Fibroblast of lung (primary cell): ENCODE measurements around the gene RNASE1. TPM values are rescaled to one million over a fixed set of nuclear protein-coding genes. Genes with fewer than 3 reads are reported as not detected.
"Not testable (repeated sequence)": the region's sequence is repeated elsewhere in the genome, so short reads cannot be mapped to it uniquely, and the experiment has no call there.

Source experiments
- DNase-seq, 2 donors: peaks; one replicate each; pipeline versions ENCODE4 v3.0.0 to v3.0.0-alpha.2; 2010; ENCODE audit warnings: low read depth in 2 of 2
- H2AFZ ChIP-seq: 2 replicates; pipeline ENCODE4 v1.5.1; 2012; ENCODE audit warnings: low read length, control low read depth, inconsistent platforms
- H3K27ac ChIP-seq: 2 replicates; pipeline ENCODE4 v1.5.1; 2011; ENCODE audit warnings: low read length, control low read depth; ENCODE audit not compliant: insufficient read depth
- H3K27me3 ChIP-seq: 2 replicates; pipeline ENCODE4 v1.5.1; 2011; ENCODE audit warnings: mild to moderate bottlenecking, low read length; ENCODE audit not compliant: control insufficient read depth, insufficient read depth
- H3K36me3 ChIP-seq: 2 replicates; pipeline ENCODE4 v1.5.1; 2011; ENCODE audit warnings: low read length; ENCODE audit not compliant: control insufficient read depth, insufficient read depth
- H3K4me1 ChIP-seq: 2 replicates; pipeline ENCODE4 v1.5.1; 2011; ENCODE audit warnings: low read length; ENCODE audit not compliant: control insufficient read depth, insufficient read depth; ENCODE audit errors: extremely low read depth
- H3K4me2 ChIP-seq: 2 replicates; pipeline ENCODE4 v1.5.1; 2011; ENCODE audit warnings: low read length, control low read depth; ENCODE audit not compliant: insufficient read depth; ENCODE audit errors: extremely low read depth
- H3K4me3 ChIP-seq, 4 experiments: fragments of 200-600 bp in 1 of 4; sonication (generic) in 1 of 4; replicated peaks in 1 of 4; 2 replicates each; pipeline ENCODE4 v1.5.1; 2011 to 2016; ENCODE audit warnings: low read length in 4 of 4, low read depth in 3 of 4, mild to moderate bottlenecking in 3 of 4, control low read depth in 2 of 4, inconsistent platforms in 1 of 4, mixed read lengths in 1 of 4; ENCODE audit not compliant: insufficient read depth in 1 of 4; ENCODE audit errors: control extremely low read depth in 1 of 4
- H3K79me2 ChIP-seq: 2 replicates; pipeline ENCODE4 v1.5.1; 2012; ENCODE audit warnings: mild to moderate bottlenecking, low read length, inconsistent platforms; ENCODE audit not compliant: control insufficient read depth, insufficient read depth
- H3K9ac ChIP-seq: 2 replicates; pipeline ENCODE4 v1.5.1; 2011; ENCODE audit warnings: mild to moderate bottlenecking, low read length, control low read depth; ENCODE audit not compliant: insufficient read depth
- H3K9me3 ChIP-seq: 2 replicates; pipeline ENCODE4 v1.5.1; 2012; ENCODE audit warnings: low read depth, low read length; ENCODE audit not compliant: control insufficient read depth, insufficient read depth
- H4K20me1 ChIP-seq: 2 replicates; pipeline ENCODE4 v1.5.1; 2011; ENCODE audit warnings: low read length; ENCODE audit not compliant: control insufficient read depth, insufficient read depth; ENCODE audit errors: extremely low read depth
- CTCF ChIP-seq, 2 donors: IDR thresholded peaks in 1 of 2; conservative IDR thresholded peaks in 1 of 2; 1 replicate in 1 of 2; 2 replicates in 1 of 2; pipeline ENCODE4 v1.5.1; 2011 to 2012; ENCODE audit warnings: low read length in 2 of 2, control low read depth in 1 of 2, inconsistent platforms in 1 of 2, low read depth in 1 of 2, mild to moderate bottlenecking in 1 of 2
- EZH2 ChIP-seq: IDR thresholded peaks from 2 replicates; pipeline ENCODE4 v1.5.1; 2012; ENCODE audit warnings: low read length, control low read depth, mild to moderate bottlenecking; ENCODE audit errors: missing control alignments
- polyA plus RNA-seq, 2 donors: library from polyadenylated mRNA; depleted of rRNA in 1 of 2; stranded (reverse) in 1 of 2; unstranded in 1 of 2; fragments of >200 nt; gene quantifications; 2 replicates each; pipeline ENCODE4 v1.2.1, GENCODE V29; 2011 to 2012; ENCODE audit warnings: missing spikeins in 1 of 2
- total RNA-seq: library from RNA; depleted of rRNA; stranded (reverse); fragments of >200 nt; gene quantifications from 2 replicates; pipeline ENCODE4 v1.2.1, GENCODE V29; 2014

Gene RNASE1
- total and polyA plus RNA-seq, 2 donors (not counting 1 experiment from before 2014, with no cell fraction given): not detected

GRCh38 chr14:20760950-20761349 is 41.7 kb downstream of the RNASE1 start:
- H3K27me3 ChIP-seq: no peaks in the 10 kb centered on the region
- DNase-seq: no peak
- no peaks in the 10 kb centered on the region for H3K36me3 ChIP-seq
- H3K9me3 ChIP-seq: no peaks in the 10 kb centered on the region
- TF ChIP-seq CTCF (conservative IDR thresholded peaks at IDR 0.05 in 1 of 2, IDR thresholded peaks at IDR 0.05 in 1 of 2; ENCODE audit: low read depth in 1 of 2, low read length in 2 of 2): no peak
- TF ChIP-seq EZH2: no peak
- no peak overlapping the region for H3K27ac ChIP-seq
- no peak overlapping the region for H2AFZ ChIP-seq
- H4K20me1 ChIP-seq: no peaks in the 10 kb centered on the region
- H3K79me2 ChIP-seq: no peaks in the 10 kb centered on the region
- H3K4me1 ChIP-seq: no peaks in the 10 kb centered on the region
- H3K4me3 ChIP-seq: no peak overlapping the region
- H3K4me2 ChIP-seq: no peak overlapping the region
- H3K9ac ChIP-seq: no peak overlapping the region

DNA sequence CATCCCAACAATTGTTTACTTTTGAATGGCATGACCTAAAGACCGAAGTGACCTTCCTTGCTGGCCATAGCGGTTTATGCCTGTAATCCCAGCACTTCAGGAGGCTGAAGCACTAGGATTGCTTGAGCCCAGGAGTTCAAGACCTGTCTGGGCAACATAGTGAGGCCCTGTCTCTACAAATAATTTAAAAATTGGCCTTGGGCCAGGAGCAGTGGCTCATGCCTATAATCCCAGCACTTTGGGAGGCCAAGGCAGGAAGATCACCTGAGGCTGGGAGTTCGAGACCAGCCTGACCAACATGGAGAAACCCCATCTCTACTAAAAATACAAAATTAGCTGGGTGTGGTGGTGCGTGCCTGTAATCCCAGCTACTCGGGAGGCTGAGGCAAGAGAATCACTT is 43.2 kb downstream of the RNASE1 start:
- not testable (repeated sequence) for H3K27ac ChIP-seq, H2AFZ ChIP-seq, H4K20me1 ChIP-seq, H3K4me2 ChIP-seq, H3K4me1 ChIP-seq, H3K9me3 ChIP-seq, H3K27me3 ChIP-seq, H3K36me3 ChIP-seq, H3K4me3 ChIP-seq, H3K9ac ChIP-seq, DNase-seq, H3K79me2 ChIP-seq

GRCh38 chr14:20757965-20758364 is 44.7 kb downstream of the RNASE1 start:
- H3K4me3 ChIP-seq: no peak overlapping the region
- H3K9me3 ChIP-seq: no peaks in the 10 kb centered on the region
- H3K9ac ChIP-seq: no peak overlapping the region
- TF ChIP-seq EZH2 (no peak), CTCF (conservative IDR thresholded peaks at IDR 0.05 in 1 of 2, IDR thresholded peaks at IDR 0.05 in 1 of 2; ENCODE audit: low read depth in 1 of 2, low read length in 2 of 2) (no peak)
- no peaks in the 10 kb centered on the region for H3K79me2 ChIP-seq
- no peak for DNase-seq
- H3K27ac ChIP-seq: no peak overlapping the region
- H3K27me3 ChIP-seq: no peaks in the 10 kb centered on the region
- H3K36me3 ChIP-seq: no peaks in the 10 kb centered on the region
- no peak overlapping the region for H3K4me2 ChIP-seq
- no peaks in the 10 kb centered on the region for H3K4me1 ChIP-seq
- no peak overlapping the region for H2AFZ ChIP-seq
- H4K20me1 ChIP-seq: no peaks in the 10 kb centered on the region
